Astrocyte (in vitro differentiated cells and primary cell): Measurements from ENCODE around the gene PCK1. TPM values are rescaled to one million over a fixed set of nuclear protein-coding genes. Genes with fewer than 3 reads are reported as not detected.

Experiments used
- DNase-seq: peaks from one replicate; pipeline ENCODE4 v3.0.0-alpha.2; 2010; ENCODE audit warnings: low read depth
- FAIRE-seq: peaks from 2 replicates; lab custom pipeline; 2011; peaks lifted over from hg19 to GRCh38; lab: Jason Lieb, UNC
- H2AFZ ChIP-seq: 2 replicates; pipeline ENCODE4 v1.6.0; 2012; ENCODE audit warnings: low read depth, low read length, inconsistent platforms
- H3K27ac ChIP-seq: 2 replicates; pipeline ENCODE4 v1.5.1; 2011; ENCODE audit warnings: low read depth, low read length, inconsistent platforms
- H3K27me3 ChIP-seq: 2 replicates; pipeline ENCODE4 v1.6.0; 2011; ENCODE audit warnings: low read length, inconsistent platforms; ENCODE audit not compliant: insufficient read depth
- H3K36me3 ChIP-seq: 2 replicates; pipeline ENCODE4 v1.5.1; 2011; ENCODE audit warnings: low read length, inconsistent platforms; ENCODE audit not compliant: insufficient read depth
- H3K4me1 ChIP-seq: 2 replicates; pipeline ENCODE4 v1.5.1; 2011; ENCODE audit warnings: low read length, inconsistent platforms; ENCODE audit not compliant: insufficient read depth
- H3K4me2 ChIP-seq: 2 replicates; pipeline ENCODE4 v1.6.0; 2012; ENCODE audit warnings: low read length, inconsistent platforms
- H3K4me3 ChIP-seq: 2 replicates; pipeline ENCODE4 v1.5.1; 2011; ENCODE audit warnings: low read depth, mild to moderate bottlenecking, low read length, inconsistent platforms; ENCODE audit not compliant: insufficient read depth
- H3K79me2 ChIP-seq: 2 replicates; pipeline ENCODE4 v1.6.0; 2012; ENCODE audit warnings: mild to moderate bottlenecking, low read length, inconsistent platforms; ENCODE audit not compliant: insufficient read depth
- H3K9ac ChIP-seq: 2 replicates; pipeline ENCODE4 v1.6.0; 2012; ENCODE audit warnings: mild to moderate bottlenecking, low read length, inconsistent platforms
- H3K9me3 ChIP-seq: 2 replicates; pipeline ENCODE4 v1.5.1; 2012; ENCODE audit warnings: low read depth, mild to moderate bottlenecking, low read length, inconsistent platforms; ENCODE audit not compliant: insufficient read depth
- H4K20me1 ChIP-seq: 2 replicates; pipeline ENCODE4 v1.6.0; 2012; ENCODE audit warnings: low read length, inconsistent platforms; ENCODE audit not compliant: insufficient read depth
- H3K27ac Mint-ChIP-seq: one replicate; pipeline ENCODE4 v1.8.0; 2021; ENCODE audit warnings: mild to moderate bottlenecking, mixed read lengths; ENCODE audit not compliant: unreplicated experiment
- H3K27me3 Mint-ChIP-seq: one replicate; pipeline ENCODE4 v1.8.0; 2021; ENCODE audit warnings: low read depth, mixed read lengths; ENCODE audit not compliant: unreplicated experiment
- H3K36me3 Mint-ChIP-seq: one replicate; pipeline ENCODE4 v1.8.0; 2021; ENCODE audit warnings: low read depth, mixed read lengths; ENCODE audit not compliant: unreplicated experiment
- H3K4me1 Mint-ChIP-seq: one replicate; pipeline ENCODE4 v1.8.0; 2021; ENCODE audit warnings: low read depth, mixed read lengths; ENCODE audit not compliant: unreplicated experiment
- H3K4me3 Mint-ChIP-seq: one replicate; pipeline ENCODE4 v1.8.0; 2021; ENCODE audit warnings: mild to moderate bottlenecking, moderate library complexity, mixed read lengths; ENCODE audit not compliant: unreplicated experiment
- H3K9me3 Mint-ChIP-seq: one replicate; pipeline ENCODE4 v1.8.0; 2021; ENCODE audit warnings: mild to moderate bottlenecking, mixed read lengths; ENCODE audit not compliant: unreplicated experiment
- EZH2 ChIP-seq: IDR thresholded peaks from 2 replicates; pipeline ENCODE4 v1.6.1; 2012; ENCODE audit warnings: mild to moderate bottlenecking, low read length, inconsistent platforms; ENCODE audit not compliant: insufficient read depth
- total RNA-seq: library from RNA; stranded (reverse); gene quantifications from 2 replicates; pipeline ENCODE4 v1.2.1, GENCODE V29; 2021
- TF ChIP-seq, protein P1 (sequence below): IDR thresholded peaks from 2 replicates; pipeline ENCODE4 v1.5.1; 2011; ENCODE audit warnings: low read depth, mild to moderate bottlenecking, inconsistent platforms, low read length, moderate library complexity; ENCODE audit not compliant: insufficient read depth

Gene PCK1
- total RNA-seq, 1 donor from 2014 or later, result not detected

DNA sequence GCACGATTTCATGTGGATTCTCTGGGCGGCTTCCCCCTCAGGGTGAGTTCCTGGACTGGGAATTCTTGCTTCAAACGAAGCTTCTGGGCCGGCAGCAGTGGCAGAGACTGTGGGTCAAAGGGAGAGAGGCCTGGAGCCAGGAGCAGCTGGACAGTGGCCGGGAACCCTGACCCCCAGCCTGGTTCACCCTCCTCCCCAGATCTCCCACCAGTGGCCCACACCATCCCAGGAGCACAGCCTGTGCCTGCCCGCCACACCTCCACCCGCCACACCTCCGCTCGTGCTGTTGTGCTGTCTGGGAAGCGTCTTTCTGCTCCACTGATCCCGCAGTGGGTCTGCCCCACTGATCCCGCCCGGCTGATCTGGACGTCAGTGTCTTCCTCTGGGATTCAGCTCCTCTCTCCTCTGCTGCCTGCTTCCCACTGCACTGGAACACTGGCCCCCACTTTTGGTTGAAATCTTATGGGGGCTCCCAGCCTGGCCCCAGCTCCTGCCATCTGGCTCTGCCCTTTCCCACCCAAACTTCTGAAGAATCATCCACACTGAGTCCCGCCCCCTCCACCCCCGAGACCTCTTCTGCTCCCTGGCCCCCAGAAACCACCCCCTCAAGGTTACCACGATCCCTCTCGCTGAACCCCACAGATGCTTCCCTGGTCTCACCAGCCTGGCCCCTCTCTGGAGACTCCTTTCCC, 49.5 kb downstream of the PCK1 start:
- Histone ChIP-seq H2AFZ (no peak overlapping the region), H3K27me3 (peaks cover 17% of the 10 kb centered on the region), H3K9ac (no peak overlapping the region), H3K4me1 (no peaks in the 10 kb centered on the region), H3K36me3 (no peaks in the 10 kb centered on the region), H4K20me1 (no peaks in the 10 kb centered on the region), H3K4me3 (no peak overlapping the region), H3K9me3 (no peaks in the 10 kb centered on the region), H3K27ac (no peak overlapping the region), H3K4me2 (no peak overlapping the region), H3K79me2 (no peaks in the 10 kb centered on the region)
- Mint-ChIP-seq H3K27me3 (peaks cover 48% of the 10 kb centered on the region), H3K4me1 (no peaks in the 10 kb centered on the region), H3K36me3 (no peaks in the 10 kb centered on the region), H3K27ac (no peak overlapping the region), H3K9me3 (no peaks in the 10 kb centered on the region), H3K4me3 (no peak overlapping the region)
- FAIRE-seq (no peak), DNase-seq (no peak)
- no peak for TF ChIP-seq EZH2
- TF ChIP-seq, protein P1, sequence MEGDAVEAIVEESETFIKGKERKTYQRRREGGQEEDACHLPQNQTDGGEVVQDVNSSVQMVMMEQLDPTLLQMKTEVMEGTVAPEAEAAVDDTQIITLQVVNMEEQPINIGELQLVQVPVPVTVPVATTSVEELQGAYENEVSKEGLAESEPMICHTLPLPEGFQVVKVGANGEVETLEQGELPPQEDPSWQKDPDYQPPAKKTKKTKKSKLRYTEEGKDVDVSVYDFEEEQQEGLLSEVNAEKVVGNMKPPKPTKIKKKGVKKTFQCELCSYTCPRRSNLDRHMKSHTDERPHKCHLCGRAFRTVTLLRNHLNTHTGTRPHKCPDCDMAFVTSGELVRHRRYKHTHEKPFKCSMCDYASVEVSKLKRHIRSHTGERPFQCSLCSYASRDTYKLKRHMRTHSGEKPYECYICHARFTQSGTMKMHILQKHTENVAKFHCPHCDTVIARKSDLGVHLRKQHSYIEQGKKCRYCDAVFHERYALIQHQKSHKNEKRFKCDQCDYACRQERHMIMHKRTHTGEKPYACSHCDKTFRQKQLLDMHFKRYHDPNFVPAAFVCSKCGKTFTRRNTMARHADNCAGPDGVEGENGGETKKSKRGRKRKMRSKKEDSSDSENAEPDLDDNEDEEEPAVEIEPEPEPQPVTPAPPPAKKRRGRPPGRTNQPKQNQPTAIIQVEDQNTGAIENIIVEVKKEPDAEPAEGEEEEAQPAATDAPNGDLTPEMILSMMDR, result no peak

DNA sequence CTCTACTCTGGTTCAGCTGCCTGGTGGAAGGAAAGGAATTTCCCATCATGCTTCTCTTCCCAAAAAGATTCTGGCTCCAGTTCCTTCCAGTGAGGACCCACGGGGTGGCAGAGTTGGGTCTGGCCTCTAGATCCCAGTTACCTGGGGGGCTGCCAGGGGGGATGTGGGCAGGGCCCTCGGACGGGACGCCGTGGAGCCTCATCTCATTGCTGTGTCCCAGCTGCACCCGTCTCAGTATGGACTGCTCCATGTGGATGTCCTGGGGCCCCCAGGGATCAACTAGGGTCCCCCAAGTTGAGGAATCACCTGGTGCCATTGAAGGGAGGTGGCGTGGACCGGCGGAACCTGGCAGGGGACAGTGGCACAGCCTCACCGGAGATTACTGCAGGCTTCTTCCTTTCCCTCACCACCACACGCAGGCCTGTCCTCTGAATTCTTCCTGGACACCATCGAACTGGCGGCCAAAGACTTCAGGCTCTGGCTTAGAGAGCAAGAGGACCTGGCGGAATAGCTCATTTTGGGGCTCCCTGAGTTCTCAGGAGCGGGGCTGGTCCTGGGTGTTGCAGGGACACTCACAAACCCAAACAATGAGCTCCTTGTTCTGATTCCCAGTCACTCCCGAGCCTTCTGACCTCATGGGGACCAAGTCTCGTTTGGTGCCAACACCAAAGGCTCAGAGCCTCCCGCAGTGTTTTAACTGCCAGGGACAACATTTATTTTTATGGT, 50.8 kb downstream of the PCK1 start:
- H3K36me3 Mint-ChIP-seq, result no peaks in the 10 kb centered on the region
- no peak overlapping the region for H3K27ac Mint-ChIP-seq
- H3K9me3 Mint-ChIP-seq, result no peaks in the 10 kb centered on the region
- no peaks in the 10 kb centered on the region for H3K36me3 ChIP-seq
- no peak for FAIRE-seq
- H3K79me2 ChIP-seq, result no peaks in the 10 kb centered on the region
- no peak overlapping the region for H3K4me3 Mint-ChIP-seq
- H4K20me1 ChIP-seq, result no peaks in the 10 kb centered on the region
- no peak overlapping the region for H2AFZ ChIP-seq
- no peaks in the 10 kb centered on the region for H3K4me1 Mint-ChIP-seq
- no peak for DNase-seq
- H3K9me3 ChIP-seq, result no peaks in the 10 kb centered on the region
- H3K9ac ChIP-seq, result no peak overlapping the region
- H3K4me3 ChIP-seq, result no peak overlapping the region
- peaks cover 13% of the 10 kb centered on the region for H3K27me3 ChIP-seq
- peaks cover 48% of the 10 kb centered on the region for H3K27me3 Mint-ChIP-seq
- no peak overlapping the region for H3K27ac ChIP-seq
- H3K4me1 ChIP-seq, result no peaks in the 10 kb centered on the region
- no peak for TF ChIP-seq EZH2
- TF ChIP-seq, protein P1, result no peak
- no peak overlapping the region for H3K4me2 ChIP-seq

- H2AFZ ChIP-seq, result no peak overlapping the region
- no peaks in the 10 kb centered on the region for H3K9me3 ChIP-seq
- H3K36me3 Mint-ChIP-seq, result no peaks in the 10 kb centered on the region
- H3K4me3 Mint-ChIP-seq, result no peak overlapping the region
- DNase-seq (no peak), FAIRE-seq (no peak)
- peaks cover 4% of the 10 kb centered on the region for H3K9me3 Mint-ChIP-seq
- H4K20me1 ChIP-seq, result no peaks in the 10 kb centered on the region
- no peaks in the 10 kb centered on the region for H3K36me3 ChIP-seq
- no peak overlapping the region for H3K9ac ChIP-seq
- no peak overlapping the region for H3K4me2 ChIP-seq
- no peak overlapping the region for H3K4me3 ChIP-seq
- no peak overlapping the region for H3K27ac Mint-ChIP-seq
- no peaks in the 10 kb centered on the region for H3K4me1 ChIP-seq
- H3K27me3 ChIP-seq, result peaks cover 7% of the 10 kb centered on the region
- H3K27me3 Mint-ChIP-seq, result peaks cover 49% of the 10 kb centered on the region
- no peaks in the 10 kb centered on the region for H3K79me2 ChIP-seq
- TF ChIP-seq, protein P1, result no peak
- no peak for TF ChIP-seq EZH2
- no peak overlapping the region for H3K27ac ChIP-seq
- H3K4me1 Mint-ChIP-seq, result no peaks in the 10 kb centered on the region
Measured at GRCh38 chr20:57612436-57612835, 51.5 kb downstream of the PCK1 start.
